GM12892 (cell line): ENCODE measurements around the gene PSMB2.

Experiments used
- POLR2A ChIP-seq: IDR thresholded peaks from 2 replicates; pipeline ENCODE4 v1.6.1; 2011; ENCODE audit warnings: low read depth, low read length, control low read depth
- POLR2AphosphoS5 ChIP-seq: IDR thresholded peaks from 2 replicates; pipeline ENCODE4 v1.6.1; 2011; ENCODE audit warnings: low read depth, low read length, control low read depth

GRCh38 chr1:35553851-35554250 is 87.5 kb downstream of the PSMB2 start:
- TF ChIP-seq POLR2A: no peak
- TF ChIP-seq POLR2AphosphoS5: no peak
